Measurements from ENCODE around the gene TBCCD1.
A peak's percentile ranks its signal among the peaks of the same experiment; 100 is the strongest.

The TBCCD1 gene, protein sequence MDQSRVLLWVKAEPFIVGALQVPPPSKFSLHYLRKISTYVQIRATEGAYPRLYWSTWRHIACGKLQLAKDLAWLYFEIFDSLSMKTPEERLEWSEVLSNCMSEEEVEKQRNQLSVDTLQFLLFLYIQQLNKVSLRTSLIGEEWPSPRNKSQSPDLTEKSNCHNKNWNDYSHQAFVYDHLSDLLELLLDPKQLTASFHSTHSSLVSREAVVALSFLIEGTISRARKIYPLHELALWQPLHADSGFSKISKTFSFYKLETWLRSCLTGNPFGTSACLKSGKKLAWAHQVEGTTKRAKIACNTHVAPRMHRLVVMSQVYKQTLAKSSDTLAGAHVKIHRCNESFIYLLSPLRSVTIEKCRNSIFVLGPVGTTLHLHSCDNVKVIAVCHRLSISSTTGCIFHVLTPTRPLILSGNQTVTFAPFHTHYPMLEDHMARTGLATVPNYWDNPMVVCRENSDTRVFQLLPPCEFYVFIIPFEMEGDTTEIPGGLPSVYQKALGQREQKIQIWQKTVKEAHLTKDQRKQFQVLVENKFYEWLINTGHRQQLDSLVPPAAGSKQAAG

DNA sequence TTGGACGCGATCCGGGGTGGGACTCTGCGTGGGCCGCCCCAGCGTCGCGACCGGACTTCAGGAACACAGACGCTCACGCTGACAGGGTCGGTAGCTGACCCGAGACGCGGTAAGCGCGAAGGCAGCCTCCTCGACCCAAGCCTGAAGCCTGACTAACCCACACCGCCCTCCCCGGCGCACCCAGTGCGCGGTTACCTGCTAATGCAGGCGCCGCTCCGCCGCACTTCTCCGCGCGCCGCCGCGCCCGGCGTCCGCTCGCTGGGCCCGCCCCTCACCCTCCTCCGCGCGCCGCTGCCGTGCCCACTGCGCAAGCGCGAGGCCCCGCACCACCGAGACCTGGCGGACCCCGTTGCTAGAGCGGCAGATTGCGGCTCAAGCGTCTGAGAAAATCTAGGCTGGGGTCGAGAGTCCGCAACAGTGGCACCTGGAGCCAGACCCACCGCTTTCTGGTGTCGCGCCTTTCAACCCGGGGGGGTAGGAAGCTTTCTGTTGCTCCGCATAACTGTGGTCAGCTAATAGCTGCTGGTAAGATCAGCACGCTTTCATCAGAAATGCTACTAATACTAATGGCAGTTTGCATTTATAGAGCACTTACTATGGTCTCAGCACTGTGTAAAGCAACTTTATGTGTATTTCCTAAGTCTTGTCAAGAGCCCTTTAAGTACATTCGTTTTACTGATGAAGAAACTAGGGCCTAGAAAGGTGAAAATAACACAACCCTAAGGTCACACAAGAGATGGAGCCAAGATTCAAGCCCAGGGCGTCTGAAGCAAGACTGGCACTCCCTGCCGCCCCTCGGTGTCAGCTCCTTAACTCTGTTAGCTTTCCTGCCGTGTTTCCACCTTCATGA lies at the start of gene TBCCD1:
TBCCD1 (minus strand) TSS at position 268 of the 850 bp plus-strand sequence. CDS start 3,010 bp downstream, outside the sequence.
- peak; percentile 74 for DNase-seq

DNA sequence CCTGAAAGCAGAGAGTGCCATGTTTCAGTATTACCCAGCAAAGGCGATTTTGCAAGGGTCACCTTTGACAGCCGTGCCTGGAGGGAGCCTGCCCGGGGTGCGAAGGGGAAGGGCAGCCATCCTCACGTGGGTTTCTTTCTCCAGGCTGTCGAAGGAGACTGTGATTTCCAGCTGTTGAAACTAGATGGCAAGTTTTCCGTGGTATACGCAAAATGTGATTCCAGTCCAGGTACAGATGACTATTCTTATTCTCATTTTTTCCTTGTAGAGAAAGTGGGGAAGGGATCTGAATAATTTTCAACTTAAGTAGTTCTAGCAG lies 49.1 kb upstream of the TBCCD1 start:
- no peak for DNase-seq

DNA sequence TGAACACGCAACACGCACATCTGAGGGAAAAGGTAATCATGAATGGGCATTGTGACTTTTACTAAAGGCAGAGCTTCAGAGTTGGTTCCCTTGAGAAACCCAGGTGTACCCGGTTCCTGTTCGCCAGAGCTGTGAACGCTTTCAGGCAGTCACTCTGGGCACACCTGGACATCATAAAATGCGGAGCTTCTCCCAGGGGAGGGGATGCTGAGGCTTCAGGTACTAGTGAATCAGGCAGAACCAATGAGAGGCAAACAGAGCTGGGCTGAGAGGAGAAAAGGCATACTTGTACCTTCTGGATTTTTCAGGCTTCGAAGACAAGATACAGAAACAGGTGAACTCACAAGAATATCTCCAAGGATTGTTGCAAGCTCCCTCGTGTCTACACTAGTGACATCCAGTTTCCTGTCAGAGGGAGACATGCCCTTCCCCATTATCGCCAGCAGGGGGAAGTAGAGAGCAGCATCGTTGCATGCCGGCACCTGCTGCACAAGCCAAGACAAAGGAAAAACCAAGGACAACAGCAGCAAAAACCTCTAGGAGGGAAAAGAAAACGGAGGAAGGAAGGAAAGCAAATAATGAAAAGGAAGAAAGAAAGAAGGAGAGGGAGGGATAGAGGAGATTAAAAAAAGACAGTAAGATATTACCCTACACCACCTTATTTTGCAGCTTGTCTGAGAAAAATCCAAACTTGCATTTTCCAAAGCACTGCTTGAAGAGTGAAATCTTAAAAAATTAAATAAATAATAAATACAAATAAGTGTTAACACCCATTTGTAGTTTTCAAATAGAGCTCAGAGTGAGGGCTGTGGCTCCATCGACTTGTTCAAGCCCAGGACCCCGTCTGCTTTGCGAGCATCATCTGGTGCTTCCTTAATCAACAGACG lies 47.7 kb upstream of the TBCCD1 start:
- peak; percentile 66 for DNase-seq

DNA sequence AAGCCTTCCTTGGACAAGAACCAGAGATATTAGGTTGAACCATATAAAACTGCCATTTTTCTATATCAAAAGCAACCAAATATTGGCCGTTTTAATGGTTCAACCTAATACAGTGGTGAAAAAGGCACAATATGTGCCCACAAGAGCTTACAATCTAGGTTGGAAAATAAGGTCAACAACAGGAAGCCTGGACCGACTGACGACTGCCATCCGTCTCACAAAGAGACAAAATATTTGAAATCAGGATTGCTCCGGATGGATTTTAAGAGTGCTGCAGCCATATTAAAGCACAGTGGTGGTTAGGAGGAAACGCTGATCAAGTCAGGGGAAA lies 47.1 kb upstream of the TBCCD1 start:
- DNase-seq, result no peak

DNA sequence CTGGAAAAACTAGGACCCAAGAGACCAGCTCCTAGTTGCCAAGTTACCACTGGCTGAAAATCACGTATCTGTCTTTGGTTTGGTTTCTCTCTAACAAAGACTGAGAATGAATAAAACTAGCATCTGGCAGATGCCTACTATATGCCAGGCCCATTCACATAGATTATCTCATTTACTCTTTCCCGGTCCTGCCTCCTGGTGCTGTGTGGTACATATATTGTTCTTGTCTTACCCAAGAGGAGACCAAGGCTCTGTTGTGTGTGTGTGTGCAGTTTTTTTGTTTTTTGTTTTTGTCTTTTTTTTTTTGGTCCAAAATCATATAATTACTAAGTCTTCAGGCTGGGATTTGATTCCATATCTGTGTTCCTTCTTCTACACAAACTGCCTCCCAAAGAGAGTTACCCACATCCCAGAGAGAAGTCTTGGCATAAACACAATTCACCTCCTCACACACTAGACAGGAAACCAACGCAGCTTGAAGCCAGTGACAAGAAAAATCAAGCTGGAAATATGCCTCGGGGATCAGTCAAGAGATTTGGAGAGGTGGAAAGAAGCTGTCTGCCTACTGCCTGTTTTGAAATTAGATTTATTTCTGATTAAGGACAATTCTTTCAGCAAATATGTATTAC lies 46.6 kb upstream of the TBCCD1 start:
- DNase-seq, result no peak

DNA sequence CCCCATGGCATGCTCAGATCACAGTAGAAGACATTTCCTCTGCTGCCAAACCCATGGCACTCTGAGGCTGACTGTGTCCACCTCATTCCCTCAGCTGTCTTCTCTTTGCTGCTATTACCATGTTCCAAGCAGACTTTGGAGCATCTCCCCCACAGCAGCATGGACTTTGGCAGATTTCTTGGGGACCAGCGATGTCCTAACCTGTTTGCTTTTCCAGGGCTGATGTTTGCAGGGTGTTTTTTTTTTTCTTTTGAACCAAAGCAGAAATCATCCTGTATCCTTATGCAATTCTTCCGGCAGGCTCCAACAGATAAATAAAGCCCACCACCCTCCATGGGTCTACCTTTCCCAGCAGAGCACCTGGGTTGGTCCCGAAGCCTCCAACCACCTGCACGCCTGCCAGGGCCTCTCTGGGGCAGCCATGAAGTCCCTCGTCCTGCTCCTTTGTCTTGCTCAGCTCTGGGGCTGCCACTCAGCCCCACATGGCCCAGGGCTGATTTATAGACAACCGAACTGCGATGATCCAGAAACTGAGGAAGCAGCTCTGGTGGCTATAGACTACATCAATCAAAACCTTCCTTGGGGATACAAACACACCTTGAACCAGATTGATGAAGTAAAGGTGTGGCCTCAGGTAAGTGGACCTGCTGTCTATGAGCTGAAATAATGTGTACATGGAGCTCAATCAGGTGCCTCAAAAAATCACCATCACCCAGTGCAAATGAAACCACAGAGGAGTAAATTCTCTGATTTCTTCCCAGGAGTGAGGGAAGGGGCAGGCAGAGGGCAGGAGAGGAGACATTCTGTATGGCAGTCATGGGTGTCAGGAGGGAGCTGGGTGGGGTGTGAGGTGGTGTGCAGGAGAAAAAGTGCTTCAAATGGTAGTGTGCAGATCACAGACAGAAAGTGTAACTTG lies 45.8 kb upstream of the TBCCD1 start, which contains the start of gene AHSG:
AHSG (plus strand) TSS at position 340 of the 916 bp plus-strand sequence; CDS start at position 422, 82 bp downstream.
- DNase-seq, result no peak

DNA sequence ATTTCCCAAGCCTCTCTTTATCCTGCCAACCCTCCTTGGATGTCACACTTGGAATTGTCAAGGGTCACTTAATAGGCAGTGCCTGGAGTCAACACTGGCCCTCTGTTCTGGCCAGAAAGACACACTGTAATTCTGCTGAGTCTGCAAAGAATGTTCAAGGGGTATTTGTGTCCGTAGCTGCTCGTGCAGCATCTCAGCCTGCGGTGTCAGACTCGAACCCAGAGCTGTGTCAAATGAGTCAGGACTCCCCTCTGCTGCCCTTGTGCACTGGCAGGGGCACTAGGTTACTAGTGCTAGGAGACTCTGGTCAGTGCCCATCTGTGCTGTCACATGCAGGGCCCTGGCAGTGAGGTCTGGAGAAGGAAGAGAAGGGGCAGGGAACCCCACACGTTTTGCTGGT lies 44.9 kb upstream of the TBCCD1 start:
- no peak for DNase-seq

DNA sequence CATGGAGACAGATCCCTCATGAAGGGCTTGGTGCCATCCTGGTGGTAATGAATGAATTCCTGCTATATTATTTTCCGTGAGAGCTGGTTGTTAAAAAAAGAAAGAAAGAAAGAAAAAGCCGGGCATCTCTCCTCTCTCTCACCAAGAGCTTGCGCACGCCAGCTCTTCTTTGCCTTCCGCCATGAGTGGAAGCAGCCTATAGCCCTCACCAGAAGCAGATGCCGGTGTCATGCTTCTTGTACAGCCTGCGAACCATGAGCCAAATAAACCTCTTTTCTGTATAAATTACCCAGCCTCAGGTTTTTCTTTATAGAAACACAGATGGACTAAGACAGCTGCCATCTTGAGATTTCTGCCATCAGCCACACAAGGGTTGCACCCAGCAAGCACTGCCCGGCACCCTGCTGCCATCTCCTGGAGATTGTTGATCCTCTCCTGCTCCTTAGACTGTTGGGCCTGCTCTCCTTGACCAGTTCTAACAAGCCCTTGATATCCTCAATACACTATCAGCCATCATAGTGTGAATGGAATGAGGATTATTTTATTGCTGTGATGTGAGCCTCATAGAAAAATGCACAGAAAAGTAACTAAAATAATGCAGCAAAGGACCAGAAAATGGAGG lies 42.2 kb upstream of the TBCCD1 start:
- no peak for DNase-seq

DNA sequence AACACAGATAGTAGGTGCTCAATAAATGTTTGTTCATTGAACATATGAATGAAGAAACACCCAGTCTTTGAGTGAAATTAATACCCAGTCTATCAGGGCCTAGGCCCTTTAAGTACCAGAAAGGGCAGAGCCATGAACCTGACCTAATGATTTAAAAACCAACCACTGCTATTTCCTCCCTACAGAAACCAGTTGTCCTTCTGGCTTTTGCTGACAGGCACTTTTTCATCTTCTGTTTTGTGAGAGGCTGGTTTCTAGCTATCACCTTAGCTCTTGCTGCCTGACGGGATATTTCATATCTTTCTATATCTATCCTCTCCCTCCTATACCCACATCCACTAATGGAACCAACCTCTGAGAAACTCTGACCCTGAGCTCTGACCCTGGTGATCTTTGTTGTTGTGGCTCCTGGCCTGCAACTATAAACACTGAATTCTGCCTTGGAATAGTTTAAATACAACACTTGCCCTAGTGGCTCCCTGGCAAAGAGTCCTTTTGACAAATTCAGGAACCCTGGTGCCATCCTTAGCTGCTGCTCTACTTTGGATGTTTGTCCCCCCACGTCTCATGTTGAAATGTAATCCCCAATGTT lies 41.6 kb upstream of the TBCCD1 start:
- DNase-seq, result no peak

DNA sequence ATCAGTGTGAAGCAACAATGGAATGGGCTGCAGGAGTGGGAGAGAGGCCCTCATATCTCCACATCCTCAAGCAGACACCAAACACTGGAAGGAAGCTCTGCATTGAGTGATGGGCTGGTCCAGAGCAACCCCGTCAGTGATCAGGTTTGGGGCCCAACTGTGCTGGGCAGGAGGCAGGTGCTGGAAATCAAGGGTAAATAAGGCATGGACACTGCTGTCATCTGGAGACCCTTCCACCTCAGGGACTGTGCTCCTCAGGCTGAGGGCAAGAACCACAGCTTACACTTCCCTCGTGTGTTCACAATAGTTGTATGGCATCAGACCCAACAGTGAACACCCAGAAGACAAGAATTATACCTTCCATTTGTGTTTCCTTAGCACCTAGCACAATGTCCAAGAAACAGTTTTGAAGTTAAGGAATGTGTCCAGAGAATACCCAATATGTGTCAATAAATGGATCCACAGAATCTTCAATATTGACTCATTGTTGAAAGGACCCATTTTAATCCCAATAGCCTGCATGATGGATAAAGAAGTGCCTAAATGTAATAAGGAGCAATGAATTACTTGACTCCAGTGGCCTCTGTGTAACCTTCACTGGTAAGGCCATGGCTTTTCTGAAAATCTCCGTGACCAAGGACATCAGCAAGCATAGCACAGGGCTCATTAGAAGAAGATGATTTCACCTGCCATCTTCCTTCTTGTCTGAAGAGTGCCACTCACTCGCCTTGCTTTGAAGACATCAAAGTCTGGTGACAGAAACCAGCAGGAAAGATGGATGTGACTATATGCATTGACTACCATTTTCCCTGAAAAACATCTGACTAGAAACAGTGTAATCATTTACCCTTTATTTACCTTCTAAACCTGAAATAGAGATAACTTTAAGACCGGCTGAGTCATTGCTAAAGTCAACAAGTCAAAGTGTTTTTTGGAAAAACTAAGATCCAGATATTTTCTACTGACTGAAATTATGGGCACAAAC lies 38.7 kb upstream of the TBCCD1 start:
- no peak for DNase-seq

DNA sequence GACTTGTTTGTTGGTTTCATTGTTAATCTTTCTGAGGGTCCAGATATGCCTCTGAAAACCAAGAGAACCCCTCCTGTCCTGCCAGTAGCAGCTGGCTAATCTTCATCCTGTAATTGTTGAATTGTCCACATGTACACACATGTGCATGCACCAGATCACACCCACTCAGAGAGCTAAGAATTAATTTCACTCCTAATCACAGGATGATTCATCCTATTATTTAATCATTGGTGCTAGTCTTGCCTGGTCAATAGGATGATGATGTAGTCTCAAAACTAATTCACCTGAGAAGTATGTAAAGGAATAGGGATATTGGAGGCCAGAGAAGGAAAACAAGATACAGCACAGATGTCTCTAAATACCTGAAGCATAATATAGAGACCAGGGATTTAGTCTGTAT lies 37.9 kb upstream of the TBCCD1 start:
- no peak for DNase-seq

DNA sequence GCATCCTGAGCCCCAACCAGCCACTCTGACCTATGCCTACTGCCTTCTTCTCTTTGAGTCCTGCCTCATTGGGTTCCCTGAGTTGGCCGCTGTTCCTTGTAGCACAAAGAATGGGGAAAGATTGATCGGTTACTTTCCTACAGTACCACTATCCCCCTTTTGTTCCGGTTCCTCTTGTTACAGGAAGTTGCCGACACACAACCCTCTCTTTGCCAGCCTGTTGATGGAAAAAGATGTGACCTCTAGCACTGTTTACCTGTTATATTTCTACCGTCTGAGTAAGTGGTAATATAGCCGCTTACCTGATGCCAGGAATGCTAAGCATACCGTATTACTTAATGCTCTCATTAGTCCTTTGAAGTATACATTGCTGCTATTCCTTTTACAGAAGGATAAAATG lies 36.0 kb upstream of the TBCCD1 start:
- no peak for DNase-seq

DNA sequence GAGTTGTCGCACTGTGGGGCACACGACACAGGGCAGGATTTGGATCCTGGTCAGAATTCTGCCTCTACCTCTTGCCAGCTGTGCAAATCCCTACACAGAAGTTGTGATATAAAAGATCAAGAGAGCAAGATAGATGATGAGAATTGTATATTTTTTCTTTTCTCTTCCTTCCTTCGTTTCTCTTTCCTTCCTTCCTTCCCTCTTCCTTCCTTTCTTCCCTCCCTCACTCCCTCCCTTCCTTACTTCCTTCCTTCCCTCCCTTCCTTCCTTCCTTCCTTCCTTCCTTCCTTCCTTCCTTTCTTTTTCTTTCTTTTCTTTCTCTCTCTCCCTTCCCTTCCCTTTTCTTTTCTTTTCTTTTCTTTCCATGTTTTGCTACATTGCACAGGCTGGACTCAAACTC lies 33.8 kb upstream of the TBCCD1 start:
- no peak for DNase-seq

DNA sequence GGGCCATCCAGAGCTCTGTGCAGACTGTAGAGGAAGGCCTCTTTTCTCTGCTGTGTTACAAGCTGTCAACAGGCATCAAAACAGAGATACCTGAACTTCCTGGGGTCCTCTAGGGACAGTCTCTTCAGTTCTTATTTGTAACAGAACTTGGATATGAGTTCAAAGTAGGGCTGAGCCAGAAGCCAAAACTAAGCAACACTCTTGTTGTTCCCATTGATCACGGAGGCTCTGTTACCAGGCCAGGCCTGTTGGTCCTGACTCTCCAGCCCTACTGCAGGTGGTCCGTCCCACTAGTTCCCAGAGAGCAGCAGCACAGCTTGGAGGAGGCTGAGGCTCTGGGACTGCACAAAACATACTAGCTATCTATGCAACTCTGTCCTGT lies 32.6 kb upstream of the TBCCD1 start:
- no peak for DNase-seq

DNA sequence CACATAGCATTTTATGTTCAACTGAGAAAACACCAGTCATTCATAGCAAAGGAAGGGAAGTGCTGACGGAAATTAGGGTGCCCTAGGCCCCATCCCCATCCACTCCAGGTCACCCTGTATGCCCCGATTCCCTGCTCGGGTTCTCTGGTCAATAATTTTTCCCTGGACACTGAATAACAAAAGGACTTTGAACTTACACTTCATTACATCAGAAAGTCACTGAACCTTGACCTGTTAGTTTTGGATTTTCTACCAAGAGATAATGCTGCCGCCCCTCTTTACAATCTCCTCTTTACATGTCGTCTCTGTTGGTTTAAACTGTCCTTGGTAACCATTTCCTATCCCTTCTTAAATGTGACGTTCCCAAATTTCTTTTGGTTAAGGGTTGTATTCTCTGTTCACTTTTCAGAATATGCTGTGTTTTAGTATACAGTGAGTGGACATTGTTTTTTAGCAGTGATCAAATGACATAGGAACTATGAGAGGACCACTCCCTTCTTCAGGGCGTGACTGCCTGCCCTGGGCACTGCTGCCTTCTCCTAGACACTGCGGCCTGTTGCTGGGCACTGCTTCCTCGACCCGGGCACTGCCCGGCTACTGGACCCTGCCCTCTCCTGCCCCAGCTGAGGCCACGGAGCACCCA lies 32.1 kb upstream of the TBCCD1 start:
- no peak for DNase-seq

DNA sequence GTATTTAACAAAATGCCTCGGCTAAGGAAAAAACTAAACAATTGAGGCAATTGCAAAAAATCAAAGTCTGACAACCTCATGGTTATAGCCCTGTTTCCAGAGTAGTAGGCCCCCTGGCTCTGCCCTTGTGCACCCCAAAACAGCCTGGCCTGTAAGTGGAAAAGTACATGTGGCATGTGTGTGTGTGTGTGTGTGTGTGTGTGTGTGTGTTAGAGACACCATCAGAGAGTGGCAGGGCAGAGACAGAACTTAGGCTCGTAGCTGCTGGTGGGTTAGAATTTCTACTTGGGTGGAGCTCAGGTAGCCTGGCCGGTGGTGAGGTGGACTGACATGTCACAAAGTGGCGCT lies 31.6 kb upstream of the TBCCD1 start:
- DNase-seq, result no peak

DNA sequence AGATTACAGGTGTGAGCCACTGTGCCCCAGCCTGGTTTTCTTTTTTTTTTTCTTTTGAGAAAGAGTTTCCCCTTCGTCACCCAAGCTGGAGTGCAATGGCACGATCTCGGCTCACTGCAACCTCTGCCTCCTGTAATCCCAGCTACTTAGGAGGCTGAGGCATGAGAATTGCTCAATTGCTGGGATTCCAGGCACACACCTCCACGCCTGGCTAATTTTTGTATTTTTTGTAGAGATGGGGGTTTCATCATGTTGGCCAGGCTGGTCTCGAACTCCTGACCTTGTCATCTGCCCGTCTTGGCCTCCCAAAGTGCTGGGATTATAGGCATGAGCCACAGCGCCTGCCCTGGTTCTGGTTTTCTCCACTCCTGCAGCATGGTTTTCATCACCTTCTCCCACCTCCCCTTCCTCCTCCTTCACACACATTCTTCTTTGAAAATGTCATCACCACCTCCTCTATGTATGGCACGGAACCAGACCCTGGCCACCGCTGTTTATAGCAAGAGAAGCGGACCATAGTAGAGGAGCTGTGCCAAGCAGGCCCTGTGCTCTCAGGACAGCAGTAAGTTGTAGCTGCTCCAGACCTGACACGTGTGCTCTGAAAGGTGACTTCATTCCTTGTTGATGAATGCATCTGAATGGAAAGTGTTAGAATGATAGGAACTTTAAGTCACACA lies 31.1 kb upstream of the TBCCD1 start:
- DNase-seq, result no peak
